ENCODE results near the gene SBF2. TPM values are rescaled to one million over a fixed set of nuclear protein-coding genes. Genes with fewer than 3 reads are reported as not detected.
A peak's percentile ranks its signal among the peaks of the same experiment; 100 is the strongest.

Gene SBF2
- total RNA-seq, 4 donors from 2014 or later, result 19.3 to 28.1 (median 25.8) TPM

DNA sequence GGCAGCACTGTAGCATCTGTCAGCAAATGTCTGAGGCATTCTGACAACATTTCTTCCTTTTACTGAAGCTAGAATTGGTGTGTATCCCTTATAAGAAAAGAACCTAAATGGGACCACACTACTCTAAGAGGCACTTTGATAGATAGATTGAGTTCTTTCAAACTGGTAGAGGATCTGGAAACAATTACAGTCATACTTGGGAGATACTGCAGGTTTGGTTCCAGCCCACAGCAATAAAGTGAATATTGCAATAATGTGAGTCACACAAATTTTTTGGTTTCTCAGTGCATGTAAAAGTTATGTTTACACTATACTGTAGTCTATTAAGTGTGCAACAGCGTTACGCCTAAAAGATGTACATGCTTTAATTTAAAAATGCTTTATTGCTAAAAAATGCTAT lies 96.9 kb downstream of the SBF2 start:
- no peak for ATAC-seq
- Histone ChIP-seq H3K9me3 (no peaks in the 10 kb centered on the region), H3K36me3 (peaks cover 0 to 9% of the 10 kb centered on the region in 2 donors), H3K27ac (no peak overlapping the region), H3K27me3 (no peaks in the 10 kb centered on the region), H3K4me1 (no peaks in the 10 kb centered on the region), H3K4me3 (no peak overlapping the region)
- TF ChIP-seq POLR2A (IDR thresholded peaks at IDR 0.05), result no peak
- no peak for TF ChIP-seq CTCF (IDR thresholded peaks at IDR 0.05 in 4 of 5, conservative IDR thresholded peaks at IDR 0.05 in 1 of 5)
- in situ Hi-C loops (cut with MboI; ENCODE audit: low sequenced_read_pairs in 4 of 4), result no loop called here
- no peak for DNase-seq
- intact Hi-C loops (cut with DNase I; ENCODE audit: low total_unique reads), result no loop called here

GRCh38 chr11:10192036-10192435 lies 102.0 kb downstream of the SBF2 start:
- in situ Hi-C loops (cut with MboI; ENCODE audit: low sequenced_read_pairs in 4 of 4) (no loop called here), intact Hi-C loops (cut with DNase I; ENCODE audit: low total_unique reads) (no loop called here)
- H3K4me1 ChIP-seq, result no peaks in the 10 kb centered on the region
- ATAC-seq (no peak), DNase-seq (no peak)
- H3K36me3 ChIP-seq, result peaks cover 0 to 11% of the 10 kb centered on the region in 2 donors
- H3K4me3 ChIP-seq, result no peak overlapping the region
- TF ChIP-seq POLR2A (IDR thresholded peaks at IDR 0.05) (no peak), CTCF (IDR thresholded peaks at IDR 0.05 in 4 of 5, conservative IDR thresholded peaks at IDR 0.05 in 1 of 5) (no peak)
- H3K27me3 ChIP-seq, result no peaks in the 10 kb centered on the region
- no peaks in the 10 kb centered on the region for H3K9me3 ChIP-seq
- no peak overlapping the region for H3K27ac ChIP-seq

- DNase-seq (no peak), ATAC-seq (no peak)
- Histone ChIP-seq H3K36me3 (no peaks in the 10 kb centered on the region), H3K27ac (no peak overlapping the region), H3K4me1 (no peaks in the 10 kb centered on the region), H3K4me3 (no peak overlapping the region), H3K27me3 (no peaks in the 10 kb centered on the region), H3K9me3 (no peaks in the 10 kb centered on the region)
- intact Hi-C loops (cut with DNase I; ENCODE audit: low total_unique reads), result no loop called here
- peak in 1 of 5 experiments; percentile 18 for TF ChIP-seq CTCF (IDR thresholded peaks at IDR 0.05 in 4 of 5, conservative IDR thresholded peaks at IDR 0.05 in 1 of 5)
- TF ChIP-seq POLR2A (IDR thresholded peaks at IDR 0.05), result no peak
- in situ Hi-C loops (cut with MboI; ENCODE audit: low sequenced_read_pairs in 4 of 4), result no loop called here
Observed at GRCh38 chr11:10181811-10182210, 112.2 kb downstream of the SBF2 start.

DNA sequence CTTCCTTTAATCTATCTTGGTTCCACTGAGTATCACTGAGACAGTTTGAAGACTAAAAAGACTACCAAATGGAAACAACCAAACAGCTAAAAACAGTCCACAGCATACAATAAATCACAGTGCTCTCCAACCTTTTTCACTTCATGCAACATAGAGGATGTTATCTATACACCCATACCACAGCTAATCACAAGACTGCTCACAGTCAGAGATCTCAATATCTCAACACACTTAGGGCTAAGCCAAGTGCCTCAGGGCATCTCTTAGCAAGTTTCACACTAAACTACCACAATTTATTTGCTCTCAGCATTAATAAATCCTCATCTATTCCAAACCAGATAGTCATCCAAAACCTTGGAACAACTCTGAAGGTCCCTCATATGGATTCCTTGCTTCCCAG lies 129.4 kb downstream of the SBF2 start:
- TF ChIP-seq CTCF (IDR thresholded peaks at IDR 0.05 in 4 of 5, conservative IDR thresholded peaks at IDR 0.05 in 1 of 5), result no peak
- no peak for TF ChIP-seq POLR2A (IDR thresholded peaks at IDR 0.05)
- no peak for DNase-seq
- H3K27ac ChIP-seq, result no peak overlapping the region
- H3K4me3 ChIP-seq, result no peak overlapping the region
- no peak for ATAC-seq
- no peaks in the 10 kb centered on the region for H3K9me3 ChIP-seq
- H3K4me1 ChIP-seq, result peaks cover 20 to 22% of the 10 kb centered on the region in 2 donors
- H3K36me3 ChIP-seq, result no peaks in the 10 kb centered on the region
- intact Hi-C loops (cut with DNase I; ENCODE audit: low total_unique reads) (no loop called here), in situ Hi-C loops (cut with MboI; ENCODE audit: low sequenced_read_pairs in 4 of 4) (no loop called here)
- H3K27me3 ChIP-seq, result no peaks in the 10 kb centered on the region

GRCh38 chr11:10162222-10162621 lies 131.8 kb downstream of the SBF2 start:
- no peaks in the 10 kb centered on the region for H3K9me3 ChIP-seq
- H3K27me3 ChIP-seq, result no peaks in the 10 kb centered on the region
- no peak overlapping the region for H3K27ac ChIP-seq
- DNase-seq, result no peak
- no peak overlapping the region for H3K4me3 ChIP-seq
- no peaks in the 10 kb centered on the region for H3K36me3 ChIP-seq
- in situ Hi-C loops (cut with MboI; ENCODE audit: low sequenced_read_pairs in 4 of 4) (no loop called here), intact Hi-C loops (cut with DNase I; ENCODE audit: low total_unique reads) (no loop called here)
- no peak for TF ChIP-seq CTCF (IDR thresholded peaks at IDR 0.05 in 4 of 5, conservative IDR thresholded peaks at IDR 0.05 in 1 of 5)
- TF ChIP-seq POLR2A (IDR thresholded peaks at IDR 0.05), result no peak
- H3K4me1 ChIP-seq, result peaks cover 20 to 22% of the 10 kb centered on the region in 2 donors
- ATAC-seq, result no peak

Measured in gastrocnemius medialis (tissue), 4 donors.